GM21825 (cell line): Measurements from ENCODE around the gene PGBD4.

Experiments used
- ATAC-seq: cut with Tn5 transposase; IDR thresholded peaks from one replicate; pipeline ENCODE4 v1.9.1; 2021; ENCODE audit warnings: mild to moderate bottlenecking, moderate library complexity; ENCODE audit not compliant: unreplicated experiment

The PGBD4 gene

DNA sequence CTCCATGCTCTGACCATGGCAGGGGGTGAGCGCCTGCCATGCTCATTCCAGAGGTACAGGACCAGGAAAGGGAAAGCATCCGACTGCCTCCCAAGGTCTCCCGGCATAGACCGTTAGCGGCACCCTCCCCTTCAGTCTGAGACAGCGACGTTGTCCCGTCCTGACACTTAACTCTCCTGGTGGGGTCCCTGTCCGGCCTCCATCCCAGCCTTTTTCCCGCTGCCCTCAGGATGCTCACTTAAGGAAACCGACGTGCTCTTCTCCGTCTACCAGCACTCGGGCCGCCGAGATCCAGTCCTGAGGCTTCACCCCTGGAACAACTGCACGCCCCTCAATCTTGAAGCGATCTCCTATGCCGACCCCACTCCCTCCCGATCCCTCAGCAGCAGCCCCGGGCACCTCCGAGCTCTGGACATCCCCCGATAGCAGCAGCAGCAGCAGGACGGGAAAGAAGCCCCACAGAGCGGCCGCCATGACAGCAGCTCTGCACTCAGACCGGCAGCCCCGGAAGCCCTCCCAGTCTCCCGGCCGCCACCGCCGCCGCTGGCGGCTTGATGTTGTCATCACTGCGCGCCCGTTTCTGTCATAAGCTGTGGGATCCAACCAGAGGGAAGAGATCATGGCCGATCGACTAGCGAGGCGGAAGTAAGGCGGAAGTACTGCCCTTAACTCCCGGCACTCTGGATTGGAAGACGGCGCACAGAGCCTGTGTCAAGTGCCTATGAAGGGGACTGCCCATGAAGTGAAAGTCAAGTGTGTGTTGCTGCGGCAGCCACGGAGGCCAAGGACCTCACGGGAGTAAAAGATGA is at the start of gene PGBD4, which contains the start of gene EMC7:
Gene PGBD4 (plus strand): TSS at position 718 of the 809 bp plus-strand sequence. CDS start 449 bp downstream, outside the sequence.
Gene EMC7 (minus strand): TSS at position 497 of the 809 bp plus-strand sequence. CDS start 23 bp downstream, at position 474.
- peak; percentile 97 for ATAC-seq

DNA sequence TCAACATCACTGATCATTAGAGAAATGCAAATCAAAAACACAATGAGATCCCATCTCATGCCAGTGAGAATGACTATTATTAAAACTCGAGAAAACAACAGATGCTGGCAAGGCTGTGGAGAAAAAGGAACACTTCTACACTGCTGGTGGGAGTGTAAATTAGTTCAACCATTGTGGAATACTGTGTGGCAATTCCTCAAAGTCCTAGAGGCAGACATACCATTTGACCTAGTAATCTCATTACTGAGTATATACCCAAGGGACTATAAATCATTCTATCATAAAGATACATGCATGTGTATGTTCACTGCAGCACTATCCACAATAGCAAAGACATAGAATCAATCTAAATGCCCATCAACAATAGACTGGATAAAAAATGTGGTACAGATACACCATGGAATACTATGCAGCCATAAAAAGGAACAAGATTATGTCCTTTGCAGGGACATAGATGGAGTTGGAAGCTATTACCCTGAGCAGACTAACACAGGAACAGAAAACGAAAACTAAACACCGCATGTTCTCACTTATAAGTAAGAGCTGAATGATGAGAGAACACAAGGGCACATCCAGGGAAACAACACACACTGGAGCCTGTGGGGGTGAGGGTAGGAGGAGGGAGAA is 47.7 kb upstream of the PGBD4 start:
- no peak for ATAC-seq

DNA sequence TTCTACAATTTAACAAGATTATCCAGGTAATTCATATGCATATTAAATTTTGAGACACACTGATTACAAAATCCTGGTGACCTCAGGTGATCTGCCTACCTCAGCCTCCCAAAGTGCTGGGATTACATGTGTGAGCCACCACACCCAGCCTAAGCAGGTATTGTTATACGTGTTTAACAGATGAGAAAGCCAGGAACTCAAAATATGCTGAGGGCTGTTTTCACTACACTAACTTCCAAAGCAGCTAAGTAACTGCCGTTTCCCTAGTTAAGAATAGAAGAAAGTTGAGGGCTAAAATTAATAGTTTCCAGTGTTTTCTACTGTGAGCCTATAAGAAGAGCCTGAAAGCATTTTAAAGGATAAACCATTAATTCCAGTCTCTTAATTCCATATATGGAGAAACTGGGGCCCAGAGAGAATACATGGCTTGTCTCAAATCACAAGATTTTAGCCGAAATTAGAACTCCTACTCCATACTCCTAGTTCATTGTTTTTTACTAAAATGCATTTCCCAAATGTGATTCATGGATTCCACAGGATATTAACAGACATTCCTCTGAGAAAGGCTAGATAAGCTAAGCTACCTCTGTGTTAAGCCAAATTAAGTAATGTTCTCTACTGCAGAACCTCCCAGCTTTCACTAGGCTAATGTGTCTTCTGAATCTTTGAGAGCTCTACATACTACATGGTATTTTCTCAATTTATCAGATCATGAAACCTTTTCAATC is 45.9 kb upstream of the PGBD4 start:
- ATAC-seq = no peak

DNA sequence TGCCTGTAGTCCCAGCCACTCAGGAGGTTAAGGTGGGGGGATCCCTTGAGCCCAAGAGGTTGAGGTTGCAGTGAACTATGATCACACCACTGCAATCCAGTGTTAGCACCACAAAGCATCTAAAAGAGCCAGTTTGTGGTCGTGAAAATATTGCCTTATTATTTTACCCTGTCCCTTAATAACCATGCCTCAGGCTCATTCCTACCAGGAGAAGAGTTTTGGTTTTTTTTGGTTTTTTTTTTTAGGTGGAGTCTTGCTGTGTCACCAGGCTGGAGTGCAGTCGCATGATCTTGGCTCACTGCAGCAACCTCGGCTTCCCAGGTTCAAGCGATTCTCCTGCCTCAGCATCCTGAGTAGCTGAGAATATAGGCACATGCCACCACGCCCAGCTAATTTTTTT is 45.0 kb upstream of the PGBD4 start:
- no peak for ATAC-seq

DNA sequence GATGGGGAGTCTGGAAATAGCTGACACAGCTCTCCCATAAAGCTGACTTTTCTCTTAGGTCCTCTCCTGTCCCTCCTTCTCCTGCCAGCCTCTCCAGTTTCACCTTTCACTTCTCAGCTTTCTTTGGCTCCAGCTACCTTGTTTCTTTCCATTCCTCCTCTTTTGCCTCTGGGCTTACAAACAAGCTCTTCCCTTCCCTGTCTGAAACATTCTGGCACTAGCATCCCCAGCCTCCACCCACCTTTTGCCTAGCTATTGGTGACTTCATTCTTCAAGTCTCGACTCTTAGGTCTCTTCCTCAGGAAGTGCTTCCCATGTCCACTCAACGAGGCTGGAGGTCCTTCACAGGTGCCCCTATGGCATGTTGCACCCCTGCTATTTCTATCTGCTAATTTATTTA is 42.4 kb upstream of the PGBD4 start:
- no peak for ATAC-seq

DNA sequence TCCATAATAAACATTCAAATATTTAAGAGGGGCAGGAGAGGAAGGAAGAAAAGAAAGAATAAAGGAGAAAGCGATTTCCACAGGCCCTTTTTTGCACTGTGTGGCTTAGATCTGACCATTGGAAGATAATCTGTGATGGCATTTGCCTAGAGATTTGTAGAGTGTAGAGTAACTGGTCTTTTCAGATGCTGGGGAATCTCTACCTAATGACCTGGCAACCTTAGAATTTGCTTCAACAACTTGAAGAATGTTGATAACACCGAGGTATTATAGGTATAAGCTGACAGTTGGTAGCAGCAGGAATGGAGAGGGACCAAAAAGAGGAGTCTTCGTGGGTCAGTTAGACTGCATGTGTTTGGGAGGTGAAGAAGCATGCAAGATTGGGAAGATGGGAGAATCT is 41.9 kb upstream of the PGBD4 start:
- no peak for ATAC-seq

DNA sequence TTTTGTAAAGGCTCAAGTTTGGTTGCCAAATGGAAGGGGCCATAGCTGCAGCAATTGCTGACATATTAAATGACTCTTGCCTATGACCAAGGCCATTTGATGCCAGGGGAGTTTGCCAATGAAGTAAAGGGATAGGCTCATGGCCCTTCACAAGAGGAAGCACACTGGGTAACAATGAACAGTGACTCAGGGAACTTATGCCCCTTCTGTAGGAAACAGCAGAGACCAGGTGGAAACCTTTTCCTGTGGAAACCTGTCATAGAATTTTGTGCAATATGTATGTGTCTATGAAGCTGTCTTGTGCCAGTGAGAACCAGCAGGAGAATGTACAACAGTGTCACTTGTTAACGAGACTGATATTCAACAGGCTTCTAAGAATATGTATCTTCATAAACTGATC is 37.4 kb upstream of the PGBD4 start:
- ATAC-seq = no peak

DNA sequence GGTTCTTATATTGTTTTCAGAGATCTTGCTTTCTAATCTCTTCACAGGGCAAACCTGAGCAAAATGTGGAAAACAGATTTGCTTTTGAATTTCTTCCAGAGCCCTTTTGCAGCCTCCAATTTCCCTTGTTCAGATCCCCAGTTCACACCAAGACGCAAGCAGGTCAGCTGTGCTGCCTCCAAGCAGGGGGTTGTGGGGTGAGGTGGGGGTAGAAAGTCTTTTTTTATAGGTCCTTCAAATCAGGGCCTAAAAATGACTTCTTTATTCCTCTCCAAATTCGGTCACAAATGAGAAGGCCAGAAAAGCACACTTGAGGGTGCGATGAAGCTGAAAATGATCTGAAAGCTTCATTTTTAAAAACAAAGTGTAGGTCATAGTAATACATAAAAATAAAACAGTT is 36.6 kb upstream of the PGBD4 start:
- no peak for ATAC-seq

DNA sequence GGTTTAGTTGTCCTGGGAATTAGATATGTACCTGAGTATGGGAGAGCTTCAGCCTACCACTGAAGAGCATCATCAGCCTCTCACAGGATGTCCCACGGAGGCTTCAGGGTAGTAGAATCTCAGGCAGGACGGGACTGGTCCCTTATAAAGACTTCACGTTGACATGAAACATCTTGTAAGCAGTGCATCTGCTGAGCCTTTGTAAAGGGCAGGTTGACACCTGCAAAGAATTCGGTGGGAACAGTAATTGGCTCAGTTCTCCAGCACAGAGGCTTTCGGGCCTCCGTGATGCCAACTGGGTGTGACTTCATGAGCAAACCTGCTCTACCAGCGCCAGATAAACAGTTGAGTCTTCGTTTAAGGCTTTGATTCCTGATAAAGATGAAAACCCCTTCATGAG is 35.9 kb upstream of the PGBD4 start:
- no peak for ATAC-seq

DNA sequence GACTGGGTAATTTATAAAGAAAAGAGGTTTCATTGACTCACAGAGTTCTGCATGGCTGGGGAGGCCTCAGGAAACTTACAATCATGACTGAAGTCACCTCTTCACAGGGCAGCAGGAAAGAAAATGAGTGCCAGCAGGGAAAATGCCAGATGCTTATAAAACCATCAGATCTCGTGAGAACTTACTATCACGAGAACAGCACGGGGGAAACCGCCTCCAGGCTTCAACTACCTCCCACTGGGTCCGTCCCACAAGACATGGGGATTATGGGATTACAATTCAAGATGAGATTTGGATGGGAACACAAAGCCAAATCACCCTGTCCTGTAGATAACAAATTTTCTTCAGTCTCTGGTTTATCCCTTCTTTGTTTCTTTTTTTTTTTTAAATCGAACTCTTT is 31.9 kb upstream of the PGBD4 start:
- no peak for ATAC-seq

DNA sequence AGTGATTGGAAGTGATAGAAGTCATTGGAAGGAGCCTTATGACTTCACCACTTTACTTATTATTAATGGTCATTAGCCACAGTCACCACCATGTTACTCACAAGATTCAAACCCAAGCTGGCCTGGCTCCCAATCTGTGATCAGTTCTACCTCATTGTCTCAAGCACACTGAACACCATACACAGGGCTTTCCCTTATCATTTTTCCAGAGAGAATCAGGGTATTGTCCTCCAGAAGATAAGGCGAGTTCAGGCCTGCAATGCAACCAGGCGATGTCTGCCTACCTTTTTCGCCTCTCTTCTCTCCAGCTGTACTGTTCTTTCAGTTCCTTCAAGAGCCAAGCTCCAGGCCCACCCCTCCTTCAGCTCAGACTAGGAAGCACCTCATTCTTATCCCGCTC is 25.1 kb upstream of the PGBD4 start:
- ATAC-seq = no peak

DNA sequence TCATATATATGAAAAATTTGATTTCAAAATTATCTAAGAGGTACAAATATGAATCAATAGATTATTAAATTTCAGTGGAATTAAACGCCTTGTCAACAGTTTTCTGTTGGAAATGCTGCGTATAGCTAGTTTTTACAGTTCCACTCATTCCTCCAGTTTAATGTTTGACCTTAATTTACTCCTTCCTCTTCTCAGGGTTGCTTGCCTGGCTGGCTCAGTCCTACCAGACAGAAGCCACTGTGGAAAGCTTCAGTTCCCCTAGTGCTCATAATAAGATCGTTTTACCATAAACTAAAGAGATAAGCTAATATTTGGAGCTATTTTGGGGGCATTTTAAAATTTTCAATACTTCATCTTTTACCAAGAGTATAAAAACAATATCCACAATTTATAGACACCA is 23.0 kb upstream of the PGBD4 start:
- no peak for ATAC-seq

DNA sequence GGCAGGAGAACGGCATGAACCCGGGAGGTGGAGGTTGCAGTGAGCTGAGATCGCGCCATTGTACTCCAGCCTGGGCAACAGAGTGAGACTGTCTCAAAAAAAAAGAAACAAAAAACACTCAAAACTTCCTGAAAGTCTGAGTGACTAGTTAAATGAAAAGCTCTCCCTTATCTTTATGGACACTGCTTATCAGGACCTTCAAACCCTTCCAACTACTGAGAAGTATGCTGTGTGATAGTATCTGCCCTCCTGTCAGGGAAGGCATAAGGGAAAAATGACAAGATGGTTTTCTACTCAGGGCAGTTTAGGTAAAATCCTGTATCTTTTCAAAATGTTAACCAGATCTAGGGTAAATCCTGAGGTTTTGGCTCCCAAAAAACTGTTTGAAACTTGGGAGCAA is 22.0 kb upstream of the PGBD4 start:
- ATAC-seq = no peak

DNA sequence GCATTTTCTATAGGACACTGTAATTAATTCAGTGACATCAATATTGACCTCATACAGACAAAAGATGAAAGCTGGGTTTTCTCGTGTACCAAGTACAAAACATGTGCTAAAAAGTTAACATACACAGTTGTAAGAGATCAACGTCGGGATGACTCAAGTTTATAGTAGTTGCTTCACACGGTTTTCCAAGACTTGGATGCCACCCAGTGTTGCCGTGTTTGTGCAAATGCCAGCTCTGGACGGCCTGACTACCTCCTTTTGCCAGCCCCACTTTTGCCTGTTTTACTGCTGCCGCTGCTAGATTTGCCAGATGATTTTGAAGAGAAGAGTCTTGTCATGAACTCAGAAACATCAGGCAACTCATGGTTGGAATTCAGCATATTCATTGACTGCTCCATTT is 17.8 kb upstream of the PGBD4 start:
- no peak for ATAC-seq

DNA sequence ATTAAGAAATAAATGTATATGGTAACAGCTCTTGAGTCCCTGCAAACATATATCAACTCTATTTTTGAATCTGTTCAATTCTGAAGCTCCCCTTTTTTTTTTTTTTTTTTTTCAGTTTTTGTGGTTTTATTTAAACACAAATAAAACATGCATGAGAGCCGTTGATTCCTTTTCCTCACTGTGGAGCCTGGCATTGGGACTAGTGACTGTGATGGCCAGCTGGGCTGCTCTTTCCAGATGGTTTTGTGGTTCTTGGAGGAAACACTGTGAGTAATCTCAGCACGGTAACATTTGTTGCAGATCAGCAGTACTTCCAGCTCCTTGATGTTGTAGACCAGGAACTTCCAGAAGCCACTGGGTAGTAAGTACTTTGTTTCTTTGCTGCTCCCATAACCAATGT is 16.1 kb upstream of the PGBD4 start:
- ATAC-seq = no peak

DNA sequence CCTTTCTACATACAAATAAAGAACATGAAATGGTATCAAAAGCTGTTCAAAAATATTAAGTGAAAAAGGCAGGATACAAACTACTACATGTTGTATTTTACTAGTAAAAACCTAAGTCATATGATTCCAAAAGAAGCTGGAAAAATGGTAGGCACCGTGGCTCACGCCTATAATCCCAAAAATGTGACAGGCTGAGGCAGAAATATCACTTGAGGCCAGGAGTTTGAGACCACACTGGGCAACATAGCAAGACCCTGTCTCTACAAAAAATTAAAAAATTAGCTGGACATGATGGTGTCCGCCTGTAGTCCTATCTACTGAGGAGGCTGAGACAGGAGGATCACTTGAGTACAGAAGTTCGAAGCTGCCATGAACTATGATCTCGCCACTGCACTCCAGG is 2.0 kb upstream of the PGBD4 start:
- ATAC-seq = no peak

DNA sequence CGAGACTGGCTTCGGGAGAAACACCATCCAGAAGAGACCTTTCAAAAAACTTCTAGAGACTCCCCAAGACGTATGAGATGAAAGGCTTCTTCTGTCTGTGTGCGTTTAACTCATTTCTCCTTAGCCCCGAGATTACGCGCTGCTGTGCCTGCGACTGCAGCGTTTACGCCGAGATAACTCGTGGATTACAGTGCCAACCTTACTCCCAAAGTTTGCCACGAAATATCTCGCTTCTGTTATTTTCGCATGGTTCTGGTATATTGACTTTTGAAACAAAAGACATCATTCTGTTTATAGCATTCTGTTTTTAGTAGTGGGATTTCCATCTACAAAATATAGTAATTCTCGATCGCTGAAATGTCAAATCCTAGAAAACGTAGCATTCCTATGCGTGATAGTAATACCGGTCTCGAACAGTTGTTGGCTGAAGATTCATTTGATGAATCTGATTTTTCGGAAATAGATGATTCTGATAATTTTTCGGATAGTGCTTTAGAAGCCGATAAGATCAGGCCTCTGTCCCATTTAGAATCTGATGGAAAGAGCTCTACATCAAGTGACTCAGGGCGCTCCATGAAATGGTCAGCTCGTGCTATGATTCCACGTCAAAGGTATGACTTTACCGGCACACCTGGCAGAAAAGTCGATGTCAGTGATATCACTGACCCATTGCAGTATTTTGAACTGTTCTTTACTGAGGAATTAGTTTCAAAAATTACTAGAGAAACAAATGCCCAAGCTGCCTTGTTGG is 467 bp downstream of the PGBD4 start:
- no peak for ATAC-seq

DNA sequence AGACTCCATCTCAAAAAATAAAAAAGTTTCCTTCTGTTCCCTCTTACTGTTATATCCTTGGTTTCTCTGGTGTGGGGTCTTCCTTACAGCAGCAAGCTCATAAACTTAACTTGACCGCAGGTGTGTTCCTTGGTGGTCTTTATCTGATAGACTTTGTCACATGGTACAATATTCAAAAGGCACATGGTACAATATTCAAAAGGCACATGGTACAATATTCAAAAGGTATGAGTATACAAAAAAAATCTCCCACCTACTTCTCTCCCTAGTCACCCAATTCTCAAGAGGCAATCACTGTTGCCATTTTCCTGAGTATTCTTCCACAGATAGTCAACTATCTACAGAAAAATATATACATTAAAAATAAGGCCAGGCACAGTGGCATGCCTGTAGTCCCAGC is 4.5 kb downstream of the PGBD4 start:
- no peak for ATAC-seq

DNA sequence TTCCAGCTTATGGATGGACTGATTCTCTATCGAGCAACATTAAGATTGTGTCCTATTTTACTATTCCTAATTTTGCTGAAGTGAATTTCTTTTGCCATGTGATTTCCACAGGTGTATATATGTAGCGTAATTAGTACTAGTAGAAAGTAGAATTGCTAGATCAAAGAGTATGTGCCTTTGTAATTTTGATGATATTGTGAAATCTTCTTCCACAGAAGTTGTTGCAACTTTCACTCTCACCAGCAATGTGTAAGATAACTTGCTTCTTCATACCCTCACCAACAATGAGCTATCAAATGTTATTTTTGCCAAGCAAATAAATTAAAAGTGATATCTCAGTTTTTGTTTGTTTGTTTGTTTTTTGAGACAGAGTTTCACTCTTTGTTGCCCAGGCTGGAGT is 5.4 kb downstream of the PGBD4 start:
- no peak for ATAC-seq

DNA sequence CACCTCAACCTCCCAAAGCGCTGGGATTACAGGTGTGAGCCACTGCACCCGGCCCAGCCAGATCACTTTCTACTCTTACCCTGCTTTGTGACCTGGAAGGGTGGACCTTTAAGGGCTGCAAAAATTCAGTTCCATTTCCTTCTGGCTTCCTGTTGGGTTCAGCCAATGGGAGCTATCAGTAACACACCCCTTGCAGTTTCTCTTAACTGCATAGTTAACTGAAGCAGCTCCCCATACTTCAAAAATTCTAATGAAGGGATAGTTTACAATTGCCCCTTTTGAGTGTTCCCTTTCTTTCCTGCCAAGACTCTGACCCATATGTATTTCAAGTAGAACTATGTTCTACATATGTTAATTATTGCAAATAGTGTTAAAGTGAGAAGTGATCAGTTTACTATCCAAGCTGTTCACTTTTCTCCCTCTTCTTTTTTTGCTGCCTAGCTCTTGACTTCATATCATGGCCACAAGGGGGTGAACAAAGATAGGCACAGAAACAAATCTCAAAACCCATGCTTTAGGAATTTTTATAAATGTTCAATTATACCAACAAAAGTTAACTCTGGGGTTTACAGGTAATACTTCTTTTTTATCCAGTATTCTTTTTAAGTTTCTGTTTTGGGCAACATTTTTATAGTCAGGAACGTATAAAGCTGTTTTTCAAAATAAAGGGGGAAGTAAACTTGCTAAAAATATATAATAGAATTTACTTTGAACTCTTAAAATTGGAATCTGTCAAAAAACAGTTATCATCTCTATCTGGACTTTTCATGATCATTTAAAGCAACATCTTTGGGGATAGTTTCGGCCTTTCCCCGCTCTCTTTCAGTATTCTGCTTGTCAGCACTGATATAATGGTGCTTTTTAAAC is 8.1 kb downstream of the PGBD4 start:
- no peak for ATAC-seq
